Astrocyte (in vitro differentiated cells and primary cell): ENCODE measurements around the gene F10. TPM values are rescaled to one million over a fixed set of nuclear protein-coding genes. Genes with fewer than 3 reads are reported as not detected.

ENCODE experiments used
- DNase-seq: peaks from one replicate; pipeline ENCODE4 v3.0.0-alpha.2; 2010; ENCODE audit warnings: low read depth
- FAIRE-seq: peaks from 2 replicates; lab custom pipeline; 2011; peaks lifted over from hg19 to GRCh38; lab: Jason Lieb, UNC
- H2AFZ ChIP-seq: 2 replicates; pipeline ENCODE4 v1.6.0; 2012; ENCODE audit warnings: low read depth, low read length, inconsistent platforms
- H3K27ac ChIP-seq: 2 replicates; pipeline ENCODE4 v1.5.1; 2011; ENCODE audit warnings: low read depth, low read length, inconsistent platforms
- H3K27me3 ChIP-seq: 2 replicates; pipeline ENCODE4 v1.6.0; 2011; ENCODE audit warnings: low read length, inconsistent platforms; ENCODE audit not compliant: insufficient read depth
- H3K36me3 ChIP-seq: 2 replicates; pipeline ENCODE4 v1.5.1; 2011; ENCODE audit warnings: low read length, inconsistent platforms; ENCODE audit not compliant: insufficient read depth
- H3K4me1 ChIP-seq: 2 replicates; pipeline ENCODE4 v1.5.1; 2011; ENCODE audit warnings: low read length, inconsistent platforms; ENCODE audit not compliant: insufficient read depth
- H3K4me2 ChIP-seq: 2 replicates; pipeline ENCODE4 v1.6.0; 2012; ENCODE audit warnings: low read length, inconsistent platforms
- H3K4me3 ChIP-seq: 2 replicates; pipeline ENCODE4 v1.5.1; 2011; ENCODE audit warnings: low read depth, mild to moderate bottlenecking, low read length, inconsistent platforms; ENCODE audit not compliant: insufficient read depth
- H3K79me2 ChIP-seq: 2 replicates; pipeline ENCODE4 v1.6.0; 2012; ENCODE audit warnings: mild to moderate bottlenecking, low read length, inconsistent platforms; ENCODE audit not compliant: insufficient read depth
- H3K9ac ChIP-seq: 2 replicates; pipeline ENCODE4 v1.6.0; 2012; ENCODE audit warnings: mild to moderate bottlenecking, low read length, inconsistent platforms
- H3K9me3 ChIP-seq: 2 replicates; pipeline ENCODE4 v1.5.1; 2012; ENCODE audit warnings: low read depth, mild to moderate bottlenecking, low read length, inconsistent platforms; ENCODE audit not compliant: insufficient read depth
- H4K20me1 ChIP-seq: 2 replicates; pipeline ENCODE4 v1.6.0; 2012; ENCODE audit warnings: low read length, inconsistent platforms; ENCODE audit not compliant: insufficient read depth
- H3K27ac Mint-ChIP-seq: one replicate; pipeline ENCODE4 v1.8.0; 2021; ENCODE audit warnings: mild to moderate bottlenecking, mixed read lengths; ENCODE audit not compliant: unreplicated experiment
- H3K27me3 Mint-ChIP-seq: one replicate; pipeline ENCODE4 v1.8.0; 2021; ENCODE audit warnings: low read depth, mixed read lengths; ENCODE audit not compliant: unreplicated experiment
- H3K36me3 Mint-ChIP-seq: one replicate; pipeline ENCODE4 v1.8.0; 2021; ENCODE audit warnings: low read depth, mixed read lengths; ENCODE audit not compliant: unreplicated experiment
- H3K4me1 Mint-ChIP-seq: one replicate; pipeline ENCODE4 v1.8.0; 2021; ENCODE audit warnings: low read depth, mixed read lengths; ENCODE audit not compliant: unreplicated experiment
- H3K4me3 Mint-ChIP-seq: one replicate; pipeline ENCODE4 v1.8.0; 2021; ENCODE audit warnings: mild to moderate bottlenecking, moderate library complexity, mixed read lengths; ENCODE audit not compliant: unreplicated experiment
- H3K9me3 Mint-ChIP-seq: one replicate; pipeline ENCODE4 v1.8.0; 2021; ENCODE audit warnings: mild to moderate bottlenecking, mixed read lengths; ENCODE audit not compliant: unreplicated experiment
- EZH2 ChIP-seq: IDR thresholded peaks from 2 replicates; pipeline ENCODE4 v1.6.1; 2012; ENCODE audit warnings: mild to moderate bottlenecking, low read length, inconsistent platforms; ENCODE audit not compliant: insufficient read depth
- total RNA-seq: library from RNA; stranded (reverse); gene quantifications from 2 replicates; pipeline ENCODE4 v1.2.1, GENCODE V29; 2021
- TF ChIP-seq, protein P1 (sequence below): IDR thresholded peaks from 2 replicates; pipeline ENCODE4 v1.5.1; 2011; ENCODE audit warnings: low read depth, mild to moderate bottlenecking, inconsistent platforms, low read length, moderate library complexity; ENCODE audit not compliant: insufficient read depth

F10 gene
- total RNA-seq, 1 donor from 2014 or later, result 0.45 TPM

- peaks cover 39% of the 10 kb centered on the region for H3K4me1 ChIP-seq
- no peak for FAIRE-seq
- H3K4me2 ChIP-seq, result peak overlapping the region; percentile 47
- DNase-seq, result peak; percentile 30
- peaks cover 17% of the 10 kb centered on the region for H3K4me1 Mint-ChIP-seq
- H3K27me3 Mint-ChIP-seq, result no peaks in the 10 kb centered on the region
- H3K9ac ChIP-seq, result peak overlapping the region; percentile 40
- H3K4me3 ChIP-seq, result no peak overlapping the region
- H3K36me3 Mint-ChIP-seq, result peaks cover 25% of the 10 kb centered on the region
- peaks cover 25% of the 10 kb centered on the region for H3K79me2 ChIP-seq
- no peaks in the 10 kb centered on the region for H3K27me3 ChIP-seq
- H3K9me3 ChIP-seq, result no peaks in the 10 kb centered on the region
- TF ChIP-seq, protein P1, sequence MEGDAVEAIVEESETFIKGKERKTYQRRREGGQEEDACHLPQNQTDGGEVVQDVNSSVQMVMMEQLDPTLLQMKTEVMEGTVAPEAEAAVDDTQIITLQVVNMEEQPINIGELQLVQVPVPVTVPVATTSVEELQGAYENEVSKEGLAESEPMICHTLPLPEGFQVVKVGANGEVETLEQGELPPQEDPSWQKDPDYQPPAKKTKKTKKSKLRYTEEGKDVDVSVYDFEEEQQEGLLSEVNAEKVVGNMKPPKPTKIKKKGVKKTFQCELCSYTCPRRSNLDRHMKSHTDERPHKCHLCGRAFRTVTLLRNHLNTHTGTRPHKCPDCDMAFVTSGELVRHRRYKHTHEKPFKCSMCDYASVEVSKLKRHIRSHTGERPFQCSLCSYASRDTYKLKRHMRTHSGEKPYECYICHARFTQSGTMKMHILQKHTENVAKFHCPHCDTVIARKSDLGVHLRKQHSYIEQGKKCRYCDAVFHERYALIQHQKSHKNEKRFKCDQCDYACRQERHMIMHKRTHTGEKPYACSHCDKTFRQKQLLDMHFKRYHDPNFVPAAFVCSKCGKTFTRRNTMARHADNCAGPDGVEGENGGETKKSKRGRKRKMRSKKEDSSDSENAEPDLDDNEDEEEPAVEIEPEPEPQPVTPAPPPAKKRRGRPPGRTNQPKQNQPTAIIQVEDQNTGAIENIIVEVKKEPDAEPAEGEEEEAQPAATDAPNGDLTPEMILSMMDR, result no peak
- TF ChIP-seq EZH2, result no peak
- H3K9me3 Mint-ChIP-seq, result no peaks in the 10 kb centered on the region
- peak overlapping the region; percentile 93 for H3K27ac Mint-ChIP-seq
- no peak overlapping the region for H3K4me3 Mint-ChIP-seq
- H2AFZ ChIP-seq, result no peak overlapping the region
- peak overlapping the region; percentile 97 for H3K27ac ChIP-seq
- peaks cover 21% of the 10 kb centered on the region for H3K36me3 ChIP-seq
- H4K20me1 ChIP-seq, result peaks cover 3% of the 10 kb centered on the region
Measured at GRCh38 chr13:113187883-113188665, 65.5 kb downstream of the F10 start.

- Mint-ChIP-seq H3K4me1 (peaks cover 14% of the 10 kb centered on the region), H3K27ac (no peak overlapping the region), H3K36me3 (peaks cover 28% of the 10 kb centered on the region), H3K9me3 (no peaks in the 10 kb centered on the region), H3K4me3 (no peak overlapping the region), H3K27me3 (no peaks in the 10 kb centered on the region)
- no peak overlapping the region for H3K4me2 ChIP-seq
- no peak overlapping the region for H3K27ac ChIP-seq
- FAIRE-seq (no peak), DNase-seq (no peak)
- H3K9me3 ChIP-seq, result no peaks in the 10 kb centered on the region
- peaks cover 3% of the 10 kb centered on the region for H4K20me1 ChIP-seq
- H2AFZ ChIP-seq, result no peak overlapping the region
- no peak overlapping the region for H3K4me3 ChIP-seq
- TF ChIP-seq, protein P1, result no peak
- TF ChIP-seq EZH2, result no peak
- H3K4me1 ChIP-seq, result peaks cover 32% of the 10 kb centered on the region
- H3K9ac ChIP-seq, result no peak overlapping the region
- peaks cover 20% of the 10 kb centered on the region for H3K79me2 ChIP-seq
- H3K27me3 ChIP-seq, result no peaks in the 10 kb centered on the region
- peaks cover 26% of the 10 kb centered on the region for H3K36me3 ChIP-seq
Measured at GRCh38 chr13:113190181-113190580, 67.6 kb downstream of the F10 start.

DNA sequence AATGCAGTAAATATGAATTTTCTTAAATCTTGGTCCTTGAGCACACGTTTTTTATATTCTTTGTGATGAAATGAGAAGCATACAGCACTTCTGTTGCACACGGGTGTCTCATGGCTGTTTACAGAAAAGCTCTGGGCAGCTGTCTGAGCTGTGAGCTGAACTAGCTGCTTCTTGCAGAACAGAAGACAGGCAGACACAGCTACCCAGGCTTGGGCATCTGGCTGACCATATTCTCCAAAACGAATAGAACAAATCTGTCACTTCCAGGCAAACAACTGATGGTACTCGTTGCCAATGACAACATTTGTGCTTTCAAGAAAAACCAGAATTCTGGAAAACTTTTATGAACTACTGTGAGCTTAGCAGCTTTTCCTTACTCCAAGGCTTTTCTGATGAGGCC, 69.7 kb downstream of the F10 start:
- Histone ChIP-seq H3K27me3 (no peaks in the 10 kb centered on the region), H3K79me2 (no peaks in the 10 kb centered on the region), H3K9ac (no peak overlapping the region), H3K27ac (no peak overlapping the region), H3K4me2 (no peak overlapping the region), H3K9me3 (no peaks in the 10 kb centered on the region), H3K36me3 (peaks cover 38% of the 10 kb centered on the region), H3K4me3 (no peak overlapping the region), H4K20me1 (peaks cover 4% of the 10 kb centered on the region), H2AFZ (no peak overlapping the region), H3K4me1 (peaks cover 11% of the 10 kb centered on the region)
- no peak for FAIRE-seq
- peaks cover 25% of the 10 kb centered on the region for H3K36me3 Mint-ChIP-seq
- no peak overlapping the region for H3K27ac Mint-ChIP-seq
- H3K4me1 Mint-ChIP-seq, result peaks cover 9% of the 10 kb centered on the region
- no peak overlapping the region for H3K4me3 Mint-ChIP-seq
- TF ChIP-seq, protein P1, result no peak
- TF ChIP-seq EZH2, result no peak
- no peak for DNase-seq
- no peaks in the 10 kb centered on the region for H3K9me3 Mint-ChIP-seq
- H3K27me3 Mint-ChIP-seq, result no peaks in the 10 kb centered on the region
